ENCODE data around the gene PCGF2.

The PCGF2 gene

GRCh38 chr17:38702166-38702915 is 45.8 kb downstream of the PCGF2 start:
- peak; percentile 85 for DNase-seq

GRCh38 chr17:38701504-38702165 is 46.5 kb downstream of the PCGF2 start:
- peak; percentile 67 for DNase-seq

- no peak for DNase-seq
These were observed 49.4 kb downstream of the PCGF2 start for GRCh38 chr17:38698760-38699159.

GRCh38 chr17:38697061-38697820 is 50.9 kb downstream of the PCGF2 start:
- DNase-seq = no peak

GRCh38 chr17:38693700-38694329 is 54.3 kb downstream of the PCGF2 start:
- no peak for DNase-seq

- no peak for DNase-seq
These were observed 57.0 kb downstream of the PCGF2 start for GRCh38 chr17:38691154-38691553.

- no peak for DNase-seq
These were observed 57.8 kb downstream of the PCGF2 start for GRCh38 chr17:38690386-38690785.

- DNase-seq = no peak
These were observed 60.9 kb downstream of the PCGF2 start for GRCh38 chr17:38687286-38687685.

GRCh38 chr17:38685491-38685890 is 62.6 kb downstream of the PCGF2 start:
- DNase-seq = no peak

Data from CD4-positive, alpha-beta T cell treated with Interleukin-6 for 4 hours (primary cell).